Pons (tissue), 1 donor: Measurements from ENCODE around the gene SYT9.
A peak's percentile ranks its signal among the peaks of the same experiment; 100 is the strongest.

Experiments used
- DNase-seq: peaks from one replicate; pipeline ENCODE4 v3.0.0-alpha.2; 2016; ENCODE audit warnings: low spot score

The SYT9 gene

DNA sequence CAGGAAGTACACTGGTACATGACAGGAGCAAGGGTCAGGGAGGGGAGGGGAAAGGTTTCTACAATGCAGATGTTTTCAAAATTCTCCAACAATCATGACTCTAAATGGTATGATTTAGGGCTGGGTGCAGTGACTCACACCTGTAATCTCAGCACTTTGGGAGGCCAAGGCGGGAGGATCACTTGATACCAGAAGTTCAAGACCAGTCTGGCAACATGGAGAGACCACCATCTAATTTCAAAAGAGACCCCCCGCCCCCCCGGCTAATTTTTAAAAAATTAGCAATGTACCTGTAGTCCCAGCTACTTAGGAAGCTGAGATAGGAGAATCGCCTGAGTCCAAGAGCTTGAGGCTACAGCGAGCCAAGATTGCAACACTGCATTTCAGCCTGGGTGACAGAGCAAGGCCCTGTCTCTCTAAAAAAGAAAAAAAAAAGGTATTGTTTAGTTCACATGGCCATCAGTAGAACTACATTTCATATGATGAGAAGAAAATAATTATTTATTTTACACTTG is 217.7 kb downstream of the SYT9 start:
- DNase-seq = no peak

- DNase-seq = no peak
Measured at GRCh38 chr11:7471071-7471470, 219.4 kb downstream of the SYT9 start.

GRCh38 chr11:7473717-7474116 is 222.0 kb downstream of the SYT9 start:
- no peak for DNase-seq

DNA sequence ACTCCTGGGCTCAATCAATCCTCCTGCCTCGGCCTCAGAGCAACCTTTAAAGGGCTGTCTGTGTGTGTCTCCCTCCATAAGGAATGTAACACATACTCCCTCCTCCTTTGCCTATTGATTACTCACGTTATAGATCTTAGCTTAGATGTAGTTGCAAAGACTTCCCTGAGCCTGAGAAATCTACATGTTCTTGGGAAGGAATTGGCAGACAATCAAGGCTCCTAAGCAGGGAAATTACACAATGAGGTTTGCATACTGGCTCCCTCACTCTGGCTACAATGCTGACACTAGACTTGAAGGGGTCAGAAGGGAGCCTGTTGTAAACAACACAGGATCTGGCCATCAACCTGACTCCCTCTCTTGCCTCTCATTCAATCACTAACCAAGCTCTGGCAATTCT is 228.4 kb downstream of the SYT9 start:
- no peak for DNase-seq

GRCh38 chr11:7484131-7484530 is 232.4 kb downstream of the SYT9 start:
- no peak for DNase-seq

GRCh38 chr11:7484645-7485044 is 232.9 kb downstream of the SYT9 start:
- no peak for DNase-seq

DNA sequence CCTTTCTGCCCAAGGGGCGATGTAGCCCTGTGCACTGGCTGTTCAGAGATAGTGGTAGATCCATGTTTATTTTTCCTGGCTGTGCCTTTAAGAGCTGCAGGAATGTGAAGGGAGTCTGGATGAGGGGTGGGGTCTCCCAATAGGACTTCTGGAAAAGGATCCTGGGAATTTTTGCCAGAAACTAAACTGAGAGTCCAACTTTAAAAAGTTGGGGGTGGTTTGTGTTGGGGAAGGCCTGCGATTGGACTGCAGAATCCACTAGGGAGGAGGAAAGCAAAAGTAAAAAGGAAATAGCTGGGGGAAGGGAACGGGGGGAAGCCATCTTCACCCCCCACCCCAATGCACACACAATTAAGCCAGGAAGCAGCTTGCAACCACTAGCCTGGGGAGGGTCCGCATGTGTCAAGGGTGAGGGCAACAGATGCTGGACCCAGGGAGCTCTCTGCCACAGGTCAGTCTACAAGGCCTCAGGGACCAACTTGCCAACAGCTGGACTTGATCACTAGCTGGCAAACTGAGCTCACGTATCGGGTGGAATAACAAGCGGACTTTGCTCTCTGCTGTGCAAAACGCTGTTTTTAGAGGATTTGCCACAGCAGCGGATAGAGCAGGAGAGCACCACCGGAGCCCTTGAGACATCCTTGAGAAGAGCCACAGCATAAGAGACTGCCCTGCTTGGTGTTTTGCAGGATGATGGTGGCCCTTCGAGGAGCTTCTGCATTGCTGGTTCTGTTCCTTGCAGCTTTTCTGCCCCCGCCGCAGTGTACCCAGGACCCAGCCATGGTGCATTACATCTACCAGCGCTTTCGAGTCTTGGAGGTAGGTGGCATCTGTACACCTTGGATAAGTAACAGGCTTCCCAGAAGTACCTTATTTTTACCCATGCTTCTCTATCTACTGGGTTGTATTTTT is 233.7 kb downstream of the SYT9 start, which contains the start of gene OLFML1:
Gene OLFML1, plus strand, starts transcription at position 321 of the 912 bp plus-strand sequence. Its CDS starts 370 bp downstream, at position 691.
- no peak for DNase-seq

DNA sequence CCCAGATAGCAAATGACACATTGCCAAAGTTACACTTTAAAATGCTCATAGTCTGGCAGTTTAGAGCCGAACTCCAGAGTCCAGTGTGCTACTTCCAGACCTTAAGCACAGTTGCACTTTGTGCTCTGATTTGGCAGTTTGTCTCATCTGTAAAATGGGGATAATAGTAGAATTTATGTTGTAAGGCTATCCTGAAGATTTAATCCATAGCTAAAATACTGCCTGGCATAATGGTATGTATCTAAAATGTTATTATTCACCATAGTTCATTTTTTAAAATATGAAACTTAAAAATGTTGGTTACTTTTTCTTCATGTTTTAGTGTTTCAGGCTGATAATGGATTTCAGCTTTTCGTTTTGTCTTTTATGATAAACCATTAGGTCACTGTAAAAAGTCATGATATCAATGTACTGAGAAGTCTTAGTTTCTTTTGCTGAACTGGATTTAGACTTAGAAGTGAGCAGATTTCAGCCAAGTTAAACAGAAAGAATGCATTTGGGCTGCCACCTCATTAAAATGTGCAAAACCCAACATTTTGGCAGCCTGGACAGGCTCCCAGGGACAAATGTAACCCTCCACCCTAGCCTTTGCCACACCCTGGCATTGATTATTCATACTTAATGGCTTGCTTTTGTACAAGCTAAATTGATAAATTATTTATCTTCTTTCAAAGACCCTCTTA is 234.5 kb downstream of the SYT9 start:
- no peak for DNase-seq

GRCh38 chr11:7486781-7487140 is 235.1 kb downstream of the SYT9 start:
- DNase-seq = no peak

GRCh38 chr11:7487360-7487759 is 235.7 kb downstream of the SYT9 start:
- no peak for DNase-seq

DNA sequence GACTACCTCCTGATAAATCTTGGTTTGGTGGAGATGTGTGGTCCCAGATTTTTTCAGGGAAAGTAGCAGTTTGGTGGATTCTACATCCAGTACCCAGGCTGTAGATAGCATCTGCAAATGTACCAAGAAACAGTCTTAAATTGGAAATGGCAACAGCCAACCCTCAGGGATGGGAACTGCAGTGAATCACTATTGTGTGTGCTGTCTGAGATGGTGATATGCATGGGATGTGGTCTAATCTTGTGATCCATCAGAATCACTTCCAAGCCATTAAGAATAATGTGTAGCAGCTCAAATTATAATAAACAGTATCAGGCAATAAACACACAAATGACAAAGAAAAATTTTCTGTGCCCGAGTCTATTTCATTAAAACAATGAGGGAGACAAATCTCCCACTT is 237.0 kb downstream of the SYT9 start:
- no peak for DNase-seq

DNA sequence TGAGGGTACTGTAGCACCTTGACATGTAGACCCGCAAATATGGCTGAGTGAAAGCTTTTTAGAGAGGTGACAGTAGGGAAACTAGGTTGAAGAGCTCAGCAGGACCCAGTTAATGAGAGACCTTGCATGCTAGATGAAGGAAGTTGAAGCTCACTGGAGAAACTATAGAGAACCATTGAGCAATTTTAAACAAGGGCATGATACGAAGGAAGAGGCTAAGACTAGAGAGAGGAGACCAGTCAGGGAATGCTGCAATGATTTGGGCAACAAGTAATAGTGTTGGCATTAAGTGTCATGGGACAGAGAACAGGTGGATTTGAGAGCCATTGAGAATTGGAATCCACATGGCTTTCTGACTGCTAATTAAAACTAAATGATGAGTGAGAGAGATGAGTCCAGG is 237.7 kb downstream of the SYT9 start:
- DNase-seq = no peak

DNA sequence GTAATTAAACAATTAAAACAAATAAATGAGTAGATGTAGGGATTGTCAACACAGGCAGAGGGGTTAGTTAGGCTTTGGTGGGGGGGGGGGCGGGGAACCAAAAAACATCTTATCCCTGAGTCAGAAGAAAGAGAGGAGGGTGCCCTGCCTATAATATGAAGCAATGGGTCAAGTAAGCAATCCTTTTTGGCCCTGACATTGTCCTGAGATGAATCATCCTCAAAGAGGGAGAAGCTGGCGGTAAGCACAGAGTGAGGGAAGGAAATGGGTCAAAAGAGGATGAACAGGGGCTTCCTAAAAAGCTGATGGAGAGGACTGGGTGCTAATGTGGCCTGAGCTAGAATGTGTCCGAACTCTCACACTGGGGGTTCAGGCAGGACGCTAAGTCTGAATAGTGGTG is 238.3 kb downstream of the SYT9 start:
- no peak for DNase-seq

DNA sequence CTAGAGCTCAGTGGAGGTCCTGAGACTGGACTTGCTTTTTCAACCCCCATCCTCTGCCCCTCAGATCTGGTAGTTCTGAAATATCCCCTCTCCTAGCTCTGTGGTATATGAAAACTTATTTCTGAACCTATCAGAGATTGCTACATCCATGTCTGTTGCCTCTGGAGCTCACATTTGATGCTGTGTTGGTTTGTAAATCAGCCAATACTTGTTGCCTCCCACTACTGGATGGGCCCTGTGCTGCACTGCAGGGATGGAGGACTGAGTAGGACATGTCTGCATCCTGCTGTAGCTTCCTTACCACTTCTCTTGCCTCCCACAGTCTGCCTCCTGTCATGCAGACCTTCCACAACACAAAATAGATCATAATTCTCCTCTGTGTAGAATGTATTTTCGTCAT is 238.8 kb downstream of the SYT9 start:
- no peak for DNase-seq

DNA sequence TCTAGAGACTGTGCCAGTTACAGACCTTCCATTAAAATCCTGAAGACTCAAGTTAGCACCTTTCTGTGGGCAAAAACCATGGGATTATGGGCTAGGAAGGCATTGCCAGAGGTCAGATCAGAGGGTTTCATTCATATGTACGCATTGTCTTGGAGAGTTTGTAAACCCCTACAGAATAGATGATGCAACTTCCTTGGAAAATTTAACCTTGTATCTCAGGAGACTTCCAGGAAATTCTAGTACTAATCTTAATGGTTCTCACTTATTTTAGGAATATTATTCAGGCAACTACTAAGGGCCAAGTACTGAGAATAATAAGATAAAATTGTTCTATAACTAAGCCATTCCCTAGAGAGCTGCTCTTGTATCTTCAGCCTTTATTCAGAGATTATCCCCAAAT is 240.5 kb downstream of the SYT9 start:
- no peak for DNase-seq

DNA sequence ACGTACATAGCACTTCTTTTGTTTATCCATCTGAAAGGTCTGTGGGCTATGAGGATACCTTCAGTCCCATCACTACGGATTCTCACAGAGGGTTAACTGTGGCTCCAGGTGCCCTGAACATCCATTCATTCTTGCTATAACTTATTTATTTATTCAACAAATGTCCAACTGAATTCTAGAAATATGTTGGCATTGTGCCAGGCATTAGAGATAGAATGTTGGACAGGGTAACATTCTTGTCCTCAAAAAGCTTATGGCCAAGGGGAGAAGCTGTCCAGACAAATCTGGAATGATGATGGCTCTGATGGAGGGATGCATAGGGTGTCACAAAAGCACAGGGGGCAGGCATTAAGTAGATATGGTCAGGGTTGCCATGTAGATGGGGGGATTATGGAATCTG is 242.0 kb downstream of the SYT9 start:
- no peak for DNase-seq

GRCh38 chr11:7494086-7494745 is 242.5 kb downstream of the SYT9 start:
- DNase-seq = no peak

DNA sequence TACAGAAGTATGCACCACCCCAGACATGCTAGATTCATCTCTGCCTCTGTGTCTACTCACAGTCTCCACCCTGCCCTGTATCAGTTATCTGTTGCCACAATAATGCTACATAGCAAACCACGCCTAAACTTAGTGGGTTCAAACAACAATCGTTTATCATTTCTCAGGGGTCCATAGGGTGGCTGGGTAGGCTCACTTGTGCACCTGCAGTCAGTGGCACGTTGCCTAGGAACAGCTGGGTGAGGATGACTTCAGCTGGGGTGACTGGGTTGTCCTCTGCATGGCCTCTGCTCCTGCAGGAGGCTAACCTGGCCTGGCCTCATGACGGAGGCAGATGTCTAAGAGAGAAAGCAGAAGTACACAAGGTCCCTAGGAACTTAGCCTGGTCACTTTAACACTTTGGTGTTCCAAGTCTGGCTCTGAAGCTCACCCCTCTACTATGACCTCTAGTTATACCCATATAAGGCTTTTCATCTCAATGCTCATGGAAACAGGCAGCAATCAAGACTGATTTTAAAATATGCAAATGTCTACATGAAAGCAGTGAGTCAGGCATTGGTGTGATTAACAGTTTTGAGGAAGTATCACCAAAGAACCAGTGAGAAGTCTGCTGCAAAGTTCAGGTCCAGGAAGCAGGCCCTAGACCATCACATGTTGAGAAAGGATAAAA is 244.3 kb downstream of the SYT9 start:
- peak; percentile 56 for DNase-seq

- DNase-seq = peak; percentile 44
Measured at GRCh38 chr11:7498193-7498592, 246.5 kb downstream of the SYT9 start.

GRCh38 chr11:7499081-7499480 is 247.4 kb downstream of the SYT9 start:
- DNase-seq = no peak

DNA sequence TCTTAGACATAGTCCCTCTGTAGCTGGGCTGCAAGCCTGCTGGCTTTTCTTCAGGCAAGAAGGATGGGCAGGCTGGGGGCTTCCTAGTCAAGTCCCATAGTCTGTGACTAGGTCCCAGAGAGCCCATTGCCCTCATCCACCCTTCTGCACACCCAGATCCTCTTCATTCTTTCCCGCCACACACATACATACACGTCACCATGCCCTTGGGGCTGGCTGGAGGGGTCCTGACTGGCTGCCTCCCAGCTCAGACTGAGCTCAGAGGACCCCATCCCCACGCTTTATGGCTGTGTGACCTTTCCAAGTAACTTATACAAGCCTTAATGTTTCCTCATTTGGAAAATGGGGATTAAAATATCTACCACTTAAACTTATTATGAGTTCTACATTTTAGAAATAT is 248.5 kb downstream of the SYT9 start:
- no peak for DNase-seq

GRCh38 chr11:7501251-7501650 is 249.5 kb downstream of the SYT9 start:
- no peak for DNase-seq
